ENCODE measurements around the gene BRINP1.

Gene BRINP1

GRCh38 chr9:119250730-119251129 is 118.5 kb downstream of the BRINP1 start:
- Histone ChIP-seq H3K4me1 (ENCODE audit: control insufficient read depth, insufficient read depth, low read length, poor library complexity, severe bottlenecking) (no peaks in the 10 kb centered on the region), H3K4me3 (ENCODE audit: extremely low read depth, insufficient read depth, low read length, poor library complexity, severe bottlenecking) (no peak overlapping the region), H3K9me3 (ENCODE audit: control insufficient read depth, low read length) (no peaks in the 10 kb centered on the region), H3K36me3 (ENCODE audit: control insufficient read depth, insufficient read depth, low read length) (no peaks in the 10 kb centered on the region), H3K27ac (ENCODE audit: low read depth, low read length, severe bottlenecking) (no peak overlapping the region)
- 88% methylated on average over 1 of the region's 4 CpGs; no CpG with 5 or more reads in 1 of the 2 experiments for WGBS, 2 experiments (ENCODE audit: insufficient coverage in 2 of 2)

DNA sequence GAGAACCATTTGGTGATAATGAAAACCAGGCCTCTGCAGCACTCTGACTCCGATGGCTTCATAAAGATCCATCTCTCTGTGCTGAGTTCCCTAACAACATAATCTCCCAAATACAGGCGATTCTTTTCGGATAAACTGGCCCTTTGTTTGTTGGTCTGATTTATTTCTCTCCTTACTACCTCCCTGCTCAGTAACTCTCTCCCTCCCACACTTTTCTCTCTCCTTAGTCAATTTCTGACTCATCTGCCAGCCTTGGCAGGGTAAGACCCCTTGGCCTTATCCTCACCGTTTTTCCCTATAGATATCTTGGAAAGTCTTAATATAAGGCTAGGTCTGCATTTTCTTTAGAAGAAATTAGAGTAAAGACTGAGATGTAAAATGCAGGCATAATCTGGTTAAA is 128.7 kb downstream of the BRINP1 start:
- no peaks in the 10 kb centered on the region for H3K36me3 ChIP-seq (ENCODE audit: control insufficient read depth, insufficient read depth, low read length)
- no peak overlapping the region for H3K4me3 ChIP-seq (ENCODE audit: extremely low read depth, insufficient read depth, low read length, poor library complexity, severe bottlenecking)
- no peaks in the 10 kb centered on the region for H3K9me3 ChIP-seq (ENCODE audit: control insufficient read depth, low read length)
- 81 to 89% methylated on average over 2 to 3 of the region's 4 CpGs for WGBS, 2 experiments (ENCODE audit: insufficient coverage in 2 of 2)
- no peak overlapping the region for H3K27ac ChIP-seq (ENCODE audit: low read depth, low read length, severe bottlenecking)
- no peaks in the 10 kb centered on the region for H3K4me1 ChIP-seq (ENCODE audit: control insufficient read depth, insufficient read depth, low read length, poor library complexity, severe bottlenecking)

DNA sequence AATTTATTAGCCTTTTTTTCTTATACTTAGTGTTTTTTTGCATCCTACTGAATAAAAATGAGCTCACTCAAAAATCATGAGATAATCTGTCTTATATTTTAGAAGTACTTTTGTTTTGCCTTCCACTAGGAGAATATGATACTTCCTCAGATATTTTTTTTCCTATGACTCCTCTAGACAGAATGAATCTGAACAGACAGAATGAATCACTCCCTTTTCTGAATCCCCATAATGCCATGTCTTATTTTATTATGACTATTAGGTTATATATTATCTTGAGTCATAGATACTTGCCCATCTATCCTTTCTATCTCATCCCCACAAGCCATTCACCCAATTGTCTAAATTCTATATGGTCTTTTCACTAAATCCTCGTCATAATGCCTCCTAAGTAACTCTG is 134.6 kb downstream of the BRINP1 start:
- no peaks in the 10 kb centered on the region for H3K36me3 ChIP-seq (ENCODE audit: control insufficient read depth, insufficient read depth, low read length)
- H3K9me3 ChIP-seq (ENCODE audit: control insufficient read depth, low read length): no peaks in the 10 kb centered on the region
- no peaks in the 10 kb centered on the region for H3K4me1 ChIP-seq (ENCODE audit: control insufficient read depth, insufficient read depth, low read length, poor library complexity, severe bottlenecking)
- H3K27ac ChIP-seq (ENCODE audit: low read depth, low read length, severe bottlenecking): no peak overlapping the region
- H3K4me3 ChIP-seq (ENCODE audit: extremely low read depth, insufficient read depth, low read length, poor library complexity, severe bottlenecking): no peak overlapping the region
- WGBS, 2 experiments (ENCODE audit: insufficient coverage in 2 of 2): 100% methylated on average over 1 of the region's 1 CpG; no CpG with 5 or more reads in 1 of the 2 experiments

DNA sequence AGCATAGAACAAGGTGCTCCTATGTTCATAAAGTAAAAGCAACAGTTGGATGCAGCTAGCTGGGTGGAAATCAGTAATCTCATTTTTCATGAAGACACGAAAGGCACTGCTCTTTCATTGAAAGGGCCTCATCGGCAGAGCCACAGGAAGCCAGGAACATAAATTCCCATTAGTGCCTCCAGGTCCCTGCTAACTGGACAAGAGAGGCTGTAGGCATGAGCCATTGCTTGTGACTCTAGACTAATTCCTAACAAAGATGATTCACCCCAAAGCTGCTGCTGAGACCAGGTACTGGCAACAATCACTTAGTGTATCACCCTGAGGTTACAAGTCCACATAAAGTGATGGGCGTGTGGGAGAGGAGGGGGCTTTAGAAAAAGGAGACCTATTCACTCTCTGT is 141.8 kb downstream of the BRINP1 start:
- WGBS, 2 experiments (ENCODE audit: insufficient coverage in 2 of 2): 86 to 93% methylated on average over 1 to 2 of the region's 3 CpGs
- Histone ChIP-seq H3K27ac (ENCODE audit: low read depth, low read length, severe bottlenecking) (no peak overlapping the region), H3K36me3 (ENCODE audit: control insufficient read depth, insufficient read depth, low read length) (no peaks in the 10 kb centered on the region)

GRCh38 chr9:119224431-119224830 is 144.8 kb downstream of the BRINP1 start:
- Histone ChIP-seq H3K36me3 (ENCODE audit: control insufficient read depth, insufficient read depth, low read length) (no peaks in the 10 kb centered on the region), H3K4me1 (ENCODE audit: control insufficient read depth, insufficient read depth, low read length, poor library complexity, severe bottlenecking) (no peaks in the 10 kb centered on the region), H3K27ac (ENCODE audit: low read depth, low read length, severe bottlenecking) (no peak overlapping the region), H3K4me3 (ENCODE audit: extremely low read depth, insufficient read depth, low read length, poor library complexity, severe bottlenecking) (no peak overlapping the region), H3K9me3 (ENCODE audit: control insufficient read depth, low read length) (no peaks in the 10 kb centered on the region)
- WGBS, 2 experiments (ENCODE audit: insufficient coverage in 2 of 2): 80 to 100% methylated on average over 1 to 2 of the region's 2 CpGs

More for the DNA sequence above, 141.8 kb downstream of the BRINP1 start:
- no peak overlapping the region for H3K4me3 ChIP-seq (ENCODE audit: extremely low read depth, insufficient read depth, low read length, poor library complexity, severe bottlenecking)
- no peaks in the 10 kb centered on the region for H3K4me1 ChIP-seq (ENCODE audit: control insufficient read depth, insufficient read depth, low read length, poor library complexity, severe bottlenecking)
- no peaks in the 10 kb centered on the region for H3K9me3 ChIP-seq (ENCODE audit: control insufficient read depth, low read length)

DNA sequence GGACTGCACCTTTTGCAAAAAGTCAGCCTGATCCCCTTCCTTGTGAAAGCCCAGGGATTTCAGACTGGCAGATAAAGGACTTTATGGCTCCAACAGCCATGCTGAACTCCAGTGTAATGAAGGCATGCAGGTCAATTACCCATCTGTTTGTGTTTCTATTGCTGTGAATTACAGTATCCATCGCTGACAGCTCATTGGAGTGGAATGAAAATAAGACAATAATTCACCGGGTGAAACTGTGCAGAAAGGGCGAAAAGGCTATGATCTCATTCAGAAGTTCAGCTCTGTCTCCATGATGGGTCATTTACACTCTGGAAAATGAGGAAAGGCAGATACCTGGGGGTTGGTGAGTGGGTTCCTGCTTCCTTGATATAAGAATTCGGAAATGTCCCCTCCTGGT is 148.0 kb downstream of the BRINP1 start:
- Histone ChIP-seq H3K36me3 (ENCODE audit: control insufficient read depth, insufficient read depth, low read length) (no peaks in the 10 kb centered on the region), H3K27ac (ENCODE audit: low read depth, low read length, severe bottlenecking) (no peak overlapping the region), H3K9me3 (ENCODE audit: control insufficient read depth, low read length) (no peaks in the 10 kb centered on the region), H3K4me1 (ENCODE audit: control insufficient read depth, insufficient read depth, low read length, poor library complexity, severe bottlenecking) (no peaks in the 10 kb centered on the region), H3K4me3 (ENCODE audit: extremely low read depth, insufficient read depth, low read length, poor library complexity, severe bottlenecking) (no peak overlapping the region)
- 82 to 91% methylated on average over 3 to 4 of the region's 4 CpGs for WGBS, 2 experiments (ENCODE audit: insufficient coverage in 2 of 2)

GRCh38 chr9:119218293-119218692 is 150.9 kb downstream of the BRINP1 start:
- no peaks in the 10 kb centered on the region for H3K4me1 ChIP-seq (ENCODE audit: control insufficient read depth, insufficient read depth, low read length, poor library complexity, severe bottlenecking)
- no peak overlapping the region for H3K27ac ChIP-seq (ENCODE audit: low read depth, low read length, severe bottlenecking)
- WGBS, 2 experiments (ENCODE audit: insufficient coverage in 2 of 2): 77 to 94% methylated on average over 3 to 6 of the region's 7 CpGs
- H3K4me3 ChIP-seq (ENCODE audit: extremely low read depth, insufficient read depth, low read length, poor library complexity, severe bottlenecking): no peak overlapping the region
- no peaks in the 10 kb centered on the region for H3K36me3 ChIP-seq (ENCODE audit: control insufficient read depth, insufficient read depth, low read length)
- no peaks in the 10 kb centered on the region for H3K9me3 ChIP-seq (ENCODE audit: control insufficient read depth, low read length)

DNA sequence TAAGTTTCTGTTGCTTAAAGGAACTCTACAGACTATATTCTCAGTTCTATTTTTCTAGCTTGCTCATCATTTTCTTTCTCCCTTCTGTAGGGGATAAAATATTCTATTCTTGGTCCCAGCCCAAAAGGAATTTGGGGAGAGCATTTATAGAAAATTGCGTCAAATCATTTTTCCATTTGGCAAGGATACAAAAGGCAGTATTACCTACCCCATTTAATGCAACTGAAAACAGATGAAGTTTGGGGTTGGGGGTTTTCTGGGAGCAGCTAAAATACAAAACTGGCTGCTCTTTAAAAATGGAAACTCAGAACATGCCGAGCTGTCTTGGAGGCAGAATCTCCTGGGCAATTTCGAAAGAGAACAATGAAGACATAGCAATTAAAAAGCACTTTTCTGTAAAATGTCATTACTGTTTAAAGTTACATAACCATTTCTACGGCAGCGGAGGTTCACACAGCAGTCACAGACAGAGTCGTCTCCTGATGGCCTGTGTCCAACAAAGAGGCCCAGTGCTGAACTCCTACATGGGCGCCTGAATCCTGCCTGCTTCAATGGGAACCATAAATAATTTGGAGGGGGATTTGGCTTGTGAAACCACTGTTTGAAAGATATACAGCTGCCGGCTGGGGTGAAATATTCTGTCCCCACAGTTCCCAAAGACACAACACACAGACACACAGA is 152.4 kb downstream of the BRINP1 start:
- no peak overlapping the region for H3K27ac ChIP-seq (ENCODE audit: low read depth, low read length, severe bottlenecking)

DNA sequence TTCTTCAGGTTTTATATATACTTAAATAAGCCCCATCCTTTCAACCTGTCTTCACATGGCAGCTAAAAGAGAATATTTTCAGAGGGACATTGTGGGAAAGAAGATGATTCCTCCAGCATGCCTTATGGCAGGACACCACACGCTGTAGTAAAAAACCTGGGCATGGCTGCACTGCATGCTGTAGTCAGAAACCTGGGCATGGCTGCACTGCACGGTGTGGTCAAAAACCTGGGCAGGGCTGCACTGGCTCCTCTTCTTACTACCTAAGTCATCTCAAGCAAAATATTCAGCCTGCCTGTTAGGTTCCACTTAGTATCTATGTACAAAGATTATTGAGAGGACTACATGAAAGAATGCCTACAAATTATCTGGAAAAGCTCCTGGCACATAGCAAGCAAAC is 153.6 kb downstream of the BRINP1 start:
- Histone ChIP-seq H3K4me3 (ENCODE audit: extremely low read depth, insufficient read depth, low read length, poor library complexity, severe bottlenecking) (no peak overlapping the region), H3K27ac (ENCODE audit: low read depth, low read length, severe bottlenecking) (no peak overlapping the region), H3K9me3 (ENCODE audit: control insufficient read depth, low read length) (no peaks in the 10 kb centered on the region), H3K4me1 (ENCODE audit: control insufficient read depth, insufficient read depth, low read length, poor library complexity, severe bottlenecking) (no peaks in the 10 kb centered on the region), H3K36me3 (ENCODE audit: control insufficient read depth, insufficient read depth, low read length) (no peaks in the 10 kb centered on the region)
- WGBS, 2 experiments (ENCODE audit: insufficient coverage in 2 of 2): 86% methylated on average over 1 to 2 of the region's 2 CpGs

More for the DNA sequence above, 152.4 kb downstream of the BRINP1 start:
- WGBS, 2 experiments (ENCODE audit: insufficient coverage in 2 of 2): 87 to 100% methylated on average over 4 to 6 of the region's 8 CpGs
- no peak overlapping the region for H3K4me3 ChIP-seq (ENCODE audit: extremely low read depth, insufficient read depth, low read length, poor library complexity, severe bottlenecking)
- H3K9me3 ChIP-seq (ENCODE audit: control insufficient read depth, low read length): no peaks in the 10 kb centered on the region
- no peaks in the 10 kb centered on the region for H3K36me3 ChIP-seq (ENCODE audit: control insufficient read depth, insufficient read depth, low read length)
- H3K4me1 ChIP-seq (ENCODE audit: control insufficient read depth, insufficient read depth, low read length, poor library complexity, severe bottlenecking): no peaks in the 10 kb centered on the region

DNA sequence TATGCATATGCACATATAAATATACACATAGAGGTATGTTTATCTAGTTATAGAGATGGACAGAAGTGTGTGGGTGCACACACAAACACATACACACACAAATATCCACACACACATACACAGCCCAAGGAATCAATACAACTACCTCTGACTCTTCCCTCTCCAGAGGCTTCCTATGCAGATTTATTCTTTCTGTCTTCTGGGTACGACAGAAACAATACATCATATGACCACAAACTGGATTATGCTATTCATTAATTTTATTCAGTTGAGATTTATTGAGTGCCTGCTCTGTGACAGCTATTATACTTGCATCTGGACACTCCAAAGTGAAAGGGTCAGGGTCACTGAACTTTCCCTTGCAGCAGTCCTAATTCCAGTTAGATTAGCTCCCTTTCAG is 155.8 kb downstream of the BRINP1 start:
- no CpG with 5 or more reads among the region's 1 CpG for WGBS, 2 experiments (ENCODE audit: insufficient coverage in 2 of 2)

DNA sequence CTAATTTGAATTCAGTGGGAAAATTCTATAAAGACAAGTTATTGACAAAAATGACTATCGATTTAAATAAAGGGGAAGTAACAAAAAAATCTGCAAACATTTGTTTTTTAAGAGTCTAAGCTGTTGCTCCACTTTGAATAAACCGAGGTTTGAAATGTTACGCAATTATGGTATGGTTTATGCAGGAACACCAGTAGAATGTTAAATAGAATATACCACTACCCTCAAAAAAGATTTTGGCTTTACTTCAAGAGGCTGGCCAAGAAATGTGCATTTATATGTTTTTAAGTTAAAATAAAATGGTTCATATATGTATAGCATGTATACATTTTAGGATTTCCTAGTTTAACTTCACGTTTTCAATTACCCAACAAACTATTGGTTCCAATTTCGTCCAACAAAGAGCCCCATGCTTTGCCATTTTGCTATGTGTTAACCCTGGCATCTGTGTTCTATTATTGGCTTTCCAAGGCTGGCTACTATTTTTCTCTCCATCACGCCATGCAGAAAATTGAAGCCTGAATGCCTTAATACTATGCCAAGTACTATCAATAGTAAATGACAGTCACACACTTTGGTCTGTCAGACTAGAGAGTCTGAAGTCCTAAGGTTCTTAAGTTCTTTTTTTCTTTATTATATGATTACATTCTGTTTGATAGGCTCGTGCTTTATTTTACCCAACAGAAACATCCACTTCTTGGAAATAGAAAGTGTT is 171.2 kb downstream of the BRINP1 start:
- H3K27ac ChIP-seq (ENCODE audit: low read depth, low read length, severe bottlenecking): no peak overlapping the region
- 83 to 95% methylated on average over 1 to 4 of the region's 7 CpGs for WGBS, 2 experiments (ENCODE audit: insufficient coverage in 2 of 2)
- no peaks in the 10 kb centered on the region for H3K9me3 ChIP-seq (ENCODE audit: control insufficient read depth, low read length)
- H3K4me1 ChIP-seq (ENCODE audit: control insufficient read depth, insufficient read depth, low read length, poor library complexity, severe bottlenecking): no peaks in the 10 kb centered on the region
- no peak overlapping the region for H3K4me3 ChIP-seq (ENCODE audit: extremely low read depth, insufficient read depth, low read length, poor library complexity, severe bottlenecking)
- H3K36me3 ChIP-seq (ENCODE audit: control insufficient read depth, insufficient read depth, low read length): no peaks in the 10 kb centered on the region

More for the DNA sequence above, 155.8 kb downstream of the BRINP1 start:
- Histone ChIP-seq H3K27ac (ENCODE audit: low read depth, low read length, severe bottlenecking) (no peak overlapping the region), H3K9me3 (ENCODE audit: control insufficient read depth, low read length) (no peaks in the 10 kb centered on the region), H3K4me1 (ENCODE audit: control insufficient read depth, insufficient read depth, low read length, poor library complexity, severe bottlenecking) (no peaks in the 10 kb centered on the region), H3K4me3 (ENCODE audit: extremely low read depth, insufficient read depth, low read length, poor library complexity, severe bottlenecking) (no peak overlapping the region), H3K36me3 (ENCODE audit: control insufficient read depth, insufficient read depth, low read length) (no peaks in the 10 kb centered on the region)
